Measurements from ENCODE around the gene ZNF862.

ZNF862 gene

GRCh38 chr7:149845257-149845980 lies 7.2 kb downstream of the ZNF862 start:
- no peak for DNase-seq (ENCODE audit: low read depth in 2 of 2)

GRCh38 chr7:149846021-149846420 lies 7.8 kb downstream of the ZNF862 start:
- DNase-seq (ENCODE audit: low read depth in 2 of 2) = no peak

GRCh38 chr7:149846436-149847046 lies 8.4 kb downstream of the ZNF862 start:
- DNase-seq (ENCODE audit: low read depth in 2 of 2) = no peak

- DNase-seq (ENCODE audit: low read depth in 2 of 2) = no peak
These were observed 11.0 kb downstream of the ZNF862 start for GRCh38 chr7:149849174-149849573.

- DNase-seq (ENCODE audit: low read depth in 2 of 2) = no peak
These were observed 11.9 kb downstream of the ZNF862 start for GRCh38 chr7:149850007-149850594.

- no peak for DNase-seq (ENCODE audit: low read depth in 2 of 2)
These were observed 12.5 kb downstream of the ZNF862 start for GRCh38 chr7:149850716-149851115.

- no peak for DNase-seq (ENCODE audit: low read depth in 2 of 2)
These were observed 13.3 kb downstream of the ZNF862 start for GRCh38 chr7:149851449-149851848.

GRCh38 chr7:149853157-149853556 lies 15.0 kb downstream of the ZNF862 start:
- DNase-seq (ENCODE audit: low read depth in 2 of 2) = no peak

- DNase-seq (ENCODE audit: low read depth in 2 of 2) = no peak
These were observed 16.6 kb downstream of the ZNF862 start for GRCh38 chr7:149854611-149855360.

- DNase-seq (ENCODE audit: low read depth in 2 of 2) = no peak
These were observed 17.5 kb downstream of the ZNF862 start for GRCh38 chr7:149855361-149856305.

GRCh38 chr7:149856583-149856982 lies 18.4 kb downstream of the ZNF862 start:
- DNase-seq (ENCODE audit: low read depth in 2 of 2) = no peak

- no peak for DNase-seq (ENCODE audit: low read depth in 2 of 2)
These were observed 21.2 kb downstream of the ZNF862 start for GRCh38 chr7:149859369-149859768.

GRCh38 chr7:149859876-149860275 lies 21.7 kb downstream of the ZNF862 start:
- DNase-seq (ENCODE audit: low read depth in 2 of 2) = no peak

- no peak for DNase-seq (ENCODE audit: low read depth in 2 of 2)
These were observed 22.9 kb downstream of the ZNF862 start for GRCh38 chr7:149860821-149861727.

GRCh38 chr7:149861728-149862045 lies 23.5 kb downstream of the ZNF862 start:
- DNase-seq (ENCODE audit: low read depth in 2 of 2) = no peak

- no peak for DNase-seq (ENCODE audit: low read depth in 2 of 2)
These were observed 24.0 kb downstream of the ZNF862 start for GRCh38 chr7:149862156-149862555.

GRCh38 chr7:149863500-149863899 lies 25.3 kb downstream of the ZNF862 start:
- DNase-seq (ENCODE audit: low read depth in 2 of 2) = no peak

- DNase-seq (ENCODE audit: low read depth in 2 of 2) = no peak
These were observed 25.8 kb downstream of the ZNF862 start for GRCh38 chr7:149864023-149864422.

GRCh38 chr7:149864751-149865150 lies 26.6 kb downstream of the ZNF862 start:
- no peak for DNase-seq (ENCODE audit: low read depth in 2 of 2)

GRCh38 chr7:149865437-149865836 lies 27.3 kb downstream of the ZNF862 start:
- DNase-seq (ENCODE audit: low read depth in 2 of 2) = no peak
